WTC11 (cell line): ENCODE data around the gene GCC1. TPM values are rescaled to one million over a fixed set of nuclear protein-coding genes. Genes with fewer than 3 reads are reported as not detected.

Experiments used
- ATAC-seq: fragments of 200-7000 bp; cut with Tn5 transposase; 2 replicates; pipeline ENCODE4 v1.10.0; 2021; ENCODE audit warnings: mild to moderate bottlenecking, moderate library complexity
- CTCF ChIA-PET: fragments of 300-600 bp; sonication (Branson Sonifier 250); formaldehyde crosslinking; loops from one replicate; lab custom pipeline; 2021; ENCODE audit warnings: antibody characterized with exemption; lab: Charles Lee
- POLR2A ChIA-PET: fragments of 350-600 bp; sonication (Branson Sonifier 250); formaldehyde crosslinking; loops from one replicate; lab custom pipeline; 2021; ENCODE audit warnings: antibody characterized with exemption; lab: Charles Lee
- DNase-seq: peaks from one replicate; pipeline ENCODE4 v3.0.0; 2021; ENCODE audit warnings: low spot score
- H3K27ac Mint-ChIP-seq: 2 replicates; pipeline ENCODE4 v1.8.0; 2021; ENCODE audit warnings: mixed read lengths
- H3K27me3 Mint-ChIP-seq: 2 replicates; pipeline ENCODE4 v1.8.0; 2021; ENCODE audit warnings: low read depth, mild to moderate bottlenecking, moderate library complexity, mixed read lengths
- H3K36me3 Mint-ChIP-seq: 2 replicates; pipeline ENCODE4 v1.8.0; 2021; ENCODE audit warnings: mixed read lengths
- H3K4me1 Mint-ChIP-seq: 2 replicates; pipeline ENCODE4 v1.8.0; 2022; ENCODE audit warnings: mixed read lengths
- H3K4me3 Mint-ChIP-seq: 2 replicates; pipeline ENCODE4 v1.8.0; 2021; ENCODE audit warnings: mild to moderate bottlenecking, moderate library complexity, mixed read lengths
- H3K9me3 Mint-ChIP-seq: 2 replicates; pipeline ENCODE4 v1.8.0; 2021; ENCODE audit warnings: mixed read lengths
- ATF1 ChIP-seq: sonication (generic); formaldehyde crosslinking; IDR thresholded peaks from 2 replicates; pipeline ENCODE4 v1.8.1; 2023; ENCODE audit warnings: mild to moderate bottlenecking, moderate library complexity, missing genetic modification reagents
- CREB1 ChIP-seq: sonication (generic); formaldehyde crosslinking; IDR thresholded peaks from 2 replicates; pipeline ENCODE4 v1.8.0; 2023; ENCODE audit warnings: mild to moderate bottlenecking, missing genetic modification reagents
- FOXJ3 ChIP-seq: sonication (generic); formaldehyde crosslinking; IDR thresholded peaks from 2 replicates; pipeline ENCODE4 v1.9.0; 2021; ENCODE audit warnings: missing genetic modification reagents, mild to moderate bottlenecking, borderline replicate concordance
- GRHL2 ChIP-seq: fragments of 250-450 bp; sonication (Bioruptor Pico); IDR thresholded peaks from 2 replicates; pipeline ENCODE4 v1.8.0; 2022; ENCODE audit warnings: mild to moderate bottlenecking, moderate library complexity; ENCODE audit not compliant: insufficient replicate concordance, severe bottlenecking
- JAZF1 ChIP-seq: fragments of 250-450 bp; sonication (Bioruptor Pico); IDR thresholded peaks from 2 replicates; pipeline ENCODE4 v1.9.0; 2021; ENCODE audit warnings: moderate library complexity, mild to moderate bottlenecking, inconsistent platforms
- NFYB ChIP-seq: sonication (generic); formaldehyde crosslinking; conservative IDR thresholded peaks from 2 replicates; pipeline ENCODE4 v1.8.0; 2022; ENCODE audit warnings: low read depth, missing genetic modification reagents
- RORB ChIP-seq: fragments of 250-450 bp; sonication (Bioruptor Pico); IDR thresholded peaks from 2 replicates; pipeline ENCODE4 v1.9.0; 2021; ENCODE audit warnings: mild to moderate bottlenecking
- TP53 ChIP-seq: sonication (generic); formaldehyde crosslinking; IDR thresholded peaks from 2 replicates; pipeline ENCODE4 v1.8.1; 2023; ENCODE audit warnings: mild to moderate bottlenecking, missing genetic modification reagents
- ZNF263 ChIP-seq: sonication (generic); formaldehyde crosslinking; IDR thresholded peaks from 2 replicates; pipeline ENCODE4 v1.8.1; 2022; ENCODE audit warnings: low read depth, mild to moderate bottlenecking, moderate library complexity, missing genetic modification reagents
- ZNF423 ChIP-seq: fragments of 250-450 bp; sonication (Bioruptor Pico); IDR thresholded peaks from 2 replicates; pipeline ENCODE4 v2.1.2; 2022; ENCODE audit warnings: mild to moderate bottlenecking, moderate library complexity
- total RNA-seq: library from RNA; stranded (reverse); gene quantifications from 3 replicates; pipeline ENCODE4 v1.2.3, GENCODE V29; 2021
- TF ChIP-seq, protein P1 (sequence below): sonication (generic); formaldehyde crosslinking; IDR thresholded peaks from 2 replicates; pipeline ENCODE4 v1.8.0; 2023; ENCODE audit warnings: mild to moderate bottlenecking, missing genetic modification reagents
- TF ChIP-seq, protein P2 (sequence below): fragments of 250-450 bp; sonication (Bioruptor Pico); IDR thresholded peaks from 2 replicates; pipeline ENCODE4 v1.9.0; 2021; ENCODE audit warnings: mild to moderate bottlenecking
- TF ChIP-seq, protein P3 (sequence below): sonication (generic); formaldehyde crosslinking; IDR thresholded peaks from 2 replicates; pipeline ENCODE4 v1.8.0; 2022; ENCODE audit warnings: mild to moderate bottlenecking, missing genetic modification reagents
- TF ChIP-seq, protein P4 (sequence below): sonication (generic); formaldehyde crosslinking; IDR thresholded peaks from 2 replicates; pipeline ENCODE4 v1.8.1; 2022; ENCODE audit warnings: low read depth, mild to moderate bottlenecking, moderate library complexity, missing genetic modification reagents, borderline replicate concordance
- TF ChIP-seq, protein P5 (sequence below): sonication (generic); formaldehyde crosslinking; IDR thresholded peaks from 2 replicates; pipeline ENCODE4 v1.8.1; 2022; ENCODE audit warnings: mild to moderate bottlenecking, missing genetic modification reagents, moderate library complexity, borderline replicate concordance
- TF ChIP-seq, protein P6 (sequence below): sonication (generic); formaldehyde crosslinking; IDR thresholded peaks from 2 replicates; pipeline ENCODE4 v1.8.0; 2023; ENCODE audit warnings: missing genetic modification reagents

The GCC1 gene
- total RNA-seq, 1 experiment from 2014 or later: 13.2 TPM

DNA sequence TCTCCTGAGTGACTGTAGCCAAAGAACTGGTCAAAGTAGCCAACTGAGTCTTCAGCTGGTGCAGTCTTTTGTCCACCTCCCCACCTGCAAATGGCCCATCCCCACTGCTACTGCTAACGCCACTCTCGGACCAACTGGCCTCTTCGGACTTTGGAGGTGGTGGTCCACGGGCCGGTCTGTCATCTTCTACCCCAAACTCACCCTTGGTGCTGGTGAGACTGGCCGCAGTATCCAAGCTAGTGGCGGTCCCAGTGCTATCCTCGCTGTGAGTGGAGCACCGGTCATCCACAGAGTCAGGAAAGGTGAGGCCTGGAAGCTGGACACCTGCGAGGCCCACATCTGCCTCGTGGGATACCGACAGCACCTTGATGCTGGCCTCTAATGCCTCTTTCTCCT is 750 bp downstream of the GCC1 start:
- no peak for DNase-seq

DNA sequence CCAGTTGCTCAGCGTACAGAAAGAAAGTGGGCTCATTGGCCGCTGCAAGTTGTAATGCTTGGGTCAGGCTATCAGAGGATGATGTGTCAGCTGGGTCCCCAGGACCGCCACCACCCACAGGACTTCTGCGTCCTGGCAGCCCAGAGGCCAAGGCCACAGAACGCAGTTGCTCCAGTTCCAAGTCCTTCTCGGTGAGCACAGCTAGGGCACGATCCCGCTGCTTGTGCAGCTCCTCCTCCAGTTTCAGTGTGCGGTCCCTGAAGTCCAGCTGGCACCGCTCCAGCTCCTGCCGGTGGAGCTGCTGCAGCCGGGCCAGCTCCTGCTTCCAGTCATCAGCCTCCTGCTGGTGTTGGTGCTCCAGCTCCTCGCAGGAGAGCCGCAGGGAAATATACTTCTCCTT is 3.0 kb downstream of the GCC1 start:
- DNase-seq (no peak), ATAC-seq (no peak)
- Mint-ChIP-seq H3K4me1 (peaks cover 22% of the 10 kb centered on the region), H3K27ac (no peak overlapping the region), H3K36me3 (peaks cover 19% of the 10 kb centered on the region), H3K27me3 (peaks cover 19% of the 10 kb centered on the region), H3K9me3 (no peaks in the 10 kb centered on the region), H3K4me3 (no peak overlapping the region)
- ChIA-PET POLR2A (interaction anchor here (0.8 kb wide), 1 partner anchor 102 kb away, joined by 3 read pairs; no protein-coding TSS in a partner anchor), CTCF (interaction anchor here (1.0 kb wide), 1 partner anchor 77 kb away, joined by 4 read pairs; no protein-coding TSS in a partner anchor)
- TF ChIP-seq, protein P1, sequence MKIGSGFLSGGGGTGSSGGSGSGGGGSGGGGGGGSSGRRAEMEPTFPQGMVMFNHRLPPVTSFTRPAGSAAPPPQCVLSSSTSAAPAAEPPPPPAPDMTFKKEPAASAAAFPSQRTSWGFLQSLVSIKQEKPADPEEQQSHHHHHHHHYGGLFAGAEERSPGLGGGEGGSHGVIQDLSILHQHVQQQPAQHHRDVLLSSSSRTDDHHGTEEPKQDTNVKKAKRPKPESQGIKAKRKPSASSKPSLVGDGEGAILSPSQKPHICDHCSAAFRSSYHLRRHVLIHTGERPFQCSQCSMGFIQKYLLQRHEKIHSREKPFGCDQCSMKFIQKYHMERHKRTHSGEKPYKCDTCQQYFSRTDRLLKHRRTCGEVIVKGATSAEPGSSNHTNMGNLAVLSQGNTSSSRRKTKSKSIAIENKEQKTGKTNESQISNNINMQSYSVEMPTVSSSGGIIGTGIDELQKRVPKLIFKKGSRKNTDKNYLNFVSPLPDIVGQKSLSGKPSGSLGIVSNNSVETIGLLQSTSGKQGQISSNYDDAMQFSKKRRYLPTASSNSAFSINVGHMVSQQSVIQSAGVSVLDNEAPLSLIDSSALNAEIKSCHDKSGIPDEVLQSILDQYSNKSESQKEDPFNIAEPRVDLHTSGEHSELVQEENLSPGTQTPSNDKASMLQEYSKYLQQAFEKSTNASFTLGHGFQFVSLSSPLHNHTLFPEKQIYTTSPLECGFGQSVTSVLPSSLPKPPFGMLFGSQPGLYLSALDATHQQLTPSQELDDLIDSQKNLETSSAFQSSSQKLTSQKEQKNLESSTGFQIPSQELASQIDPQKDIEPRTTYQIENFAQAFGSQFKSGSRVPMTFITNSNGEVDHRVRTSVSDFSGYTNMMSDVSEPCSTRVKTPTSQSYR (CRISPR knock-in tag): no peak
- no peak for TF ChIP-seq ZNF263 (CRISPR knock-in tag)
- no peak for TF ChIP-seq RORB (CRISPR knock-in tag)
- TF ChIP-seq ATF1: no peak
- no peak for TF ChIP-seq ZNF423 (CRISPR knock-in tag)
- TF ChIP-seq, protein P2, sequence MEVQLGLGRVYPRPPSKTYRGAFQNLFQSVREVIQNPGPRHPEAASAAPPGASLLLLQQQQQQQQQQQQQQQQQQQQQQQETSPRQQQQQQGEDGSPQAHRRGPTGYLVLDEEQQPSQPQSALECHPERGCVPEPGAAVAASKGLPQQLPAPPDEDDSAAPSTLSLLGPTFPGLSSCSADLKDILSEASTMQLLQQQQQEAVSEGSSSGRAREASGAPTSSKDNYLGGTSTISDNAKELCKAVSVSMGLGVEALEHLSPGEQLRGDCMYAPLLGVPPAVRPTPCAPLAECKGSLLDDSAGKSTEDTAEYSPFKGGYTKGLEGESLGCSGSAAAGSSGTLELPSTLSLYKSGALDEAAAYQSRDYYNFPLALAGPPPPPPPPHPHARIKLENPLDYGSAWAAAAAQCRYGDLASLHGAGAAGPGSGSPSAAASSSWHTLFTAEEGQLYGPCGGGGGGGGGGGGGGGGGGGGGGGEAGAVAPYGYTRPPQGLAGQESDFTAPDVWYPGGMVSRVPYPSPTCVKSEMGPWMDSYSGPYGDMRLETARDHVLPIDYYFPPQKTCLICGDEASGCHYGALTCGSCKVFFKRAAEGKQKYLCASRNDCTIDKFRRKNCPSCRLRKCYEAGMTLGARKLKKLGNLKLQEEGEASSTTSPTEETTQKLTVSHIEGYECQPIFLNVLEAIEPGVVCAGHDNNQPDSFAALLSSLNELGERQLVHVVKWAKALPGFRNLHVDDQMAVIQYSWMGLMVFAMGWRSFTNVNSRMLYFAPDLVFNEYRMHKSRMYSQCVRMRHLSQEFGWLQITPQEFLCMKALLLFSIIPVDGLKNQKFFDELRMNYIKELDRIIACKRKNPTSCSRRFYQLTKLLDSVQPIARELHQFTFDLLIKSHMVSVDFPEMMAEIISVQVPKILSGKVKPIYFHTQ (CRISPR knock-in tag): no peak

More for the DNA sequence above, 750 bp downstream of the GCC1 start:
- TF ChIP-seq FOXJ3 (no peak), TP53 (CRISPR knock-in tag) (no peak), JAZF1 (CRISPR knock-in tag) (no peak), CREB1 (CRISPR knock-in tag) (no peak), NFYB (CRISPR knock-in tag) (no peak), GRHL2 (CRISPR knock-in tag) (no peak)
- TF ChIP-seq, protein P3, sequence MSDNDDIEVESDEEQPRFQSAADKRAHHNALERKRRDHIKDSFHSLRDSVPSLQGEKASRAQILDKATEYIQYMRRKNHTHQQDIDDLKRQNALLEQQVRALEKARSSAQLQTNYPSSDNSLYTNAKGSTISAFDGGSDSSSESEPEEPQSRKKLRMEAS: no peak
- TF ChIP-seq, protein P4, sequence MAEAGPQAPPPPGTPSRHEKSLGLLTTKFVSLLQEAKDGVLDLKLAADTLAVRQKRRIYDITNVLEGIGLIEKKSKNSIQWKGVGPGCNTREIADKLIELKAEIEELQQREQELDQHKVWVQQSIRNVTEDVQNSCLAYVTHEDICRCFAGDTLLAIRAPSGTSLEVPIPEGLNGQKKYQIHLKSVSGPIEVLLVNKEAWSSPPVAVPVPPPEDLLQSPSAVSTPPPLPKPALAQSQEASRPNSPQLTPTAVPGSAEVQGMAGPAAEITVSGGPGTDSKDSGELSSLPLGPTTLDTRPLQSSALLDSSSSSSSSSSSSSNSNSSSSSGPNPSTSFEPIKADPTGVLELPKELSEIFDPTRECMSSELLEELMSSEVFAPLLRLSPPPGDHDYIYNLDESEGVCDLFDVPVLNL: no peak
- TF ChIP-seq, protein P5, sequence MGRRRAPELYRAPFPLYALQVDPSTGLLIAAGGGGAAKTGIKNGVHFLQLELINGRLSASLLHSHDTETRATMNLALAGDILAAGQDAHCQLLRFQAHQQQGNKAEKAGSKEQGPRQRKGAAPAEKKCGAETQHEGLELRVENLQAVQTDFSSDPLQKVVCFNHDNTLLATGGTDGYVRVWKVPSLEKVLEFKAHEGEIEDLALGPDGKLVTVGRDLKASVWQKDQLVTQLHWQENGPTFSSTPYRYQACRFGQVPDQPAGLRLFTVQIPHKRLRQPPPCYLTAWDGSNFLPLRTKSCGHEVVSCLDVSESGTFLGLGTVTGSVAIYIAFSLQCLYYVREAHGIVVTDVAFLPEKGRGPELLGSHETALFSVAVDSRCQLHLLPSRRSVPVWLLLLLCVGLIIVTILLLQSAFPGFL (CRISPR knock-in tag): no peak
- TF ChIP-seq, protein P6, sequence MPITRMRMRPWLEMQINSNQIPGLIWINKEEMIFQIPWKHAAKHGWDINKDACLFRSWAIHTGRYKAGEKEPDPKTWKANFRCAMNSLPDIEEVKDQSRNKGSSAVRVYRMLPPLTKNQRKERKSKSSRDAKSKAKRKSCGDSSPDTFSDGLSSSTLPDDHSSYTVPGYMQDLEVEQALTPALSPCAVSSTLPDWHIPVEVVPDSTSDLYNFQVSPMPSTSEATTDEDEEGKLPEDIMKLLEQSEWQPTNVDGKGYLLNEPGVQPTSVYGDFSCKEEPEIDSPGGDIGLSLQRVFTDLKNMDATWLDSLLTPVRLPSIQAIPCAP (CRISPR knock-in tag): no peak
- Mint-ChIP-seq H3K4me3 (peak overlapping the region; percentile 90), H3K9me3 (no peaks in the 10 kb centered on the region), H3K27me3 (peaks cover 24% of the 10 kb centered on the region), H3K36me3 (peaks cover 20% of the 10 kb centered on the region), H3K27ac (no peak overlapping the region; the same call in 1 of the 2 replicates), H3K4me1 (peaks cover 29% of the 10 kb centered on the region)
- POLR2A ChIA-PET: no interaction called here
- CTCF ChIA-PET: interaction anchor here (1.0 to 3.3 kb wide), 5 partner anchors 13 to 625 kb away, joined by 3 to 21 read pairs (median 3); no protein-coding TSS in a partner anchor
- no peak for ATAC-seq
